OCI-LY1 (cell line): ENCODE results near the gene EPHA2.

Experiments
- H2AFZ ChIP-seq: fragments of 200-600 bp; sonication (generic), shearing (Covaris generic); 2 replicates; pipeline ENCODE4 v1.6.0; 2014; ENCODE audit warnings: antibody characterized with exemption, mild to moderate bottlenecking, low read length
- H3F3A ChIP-seq: fragments of 200-600 bp; sonication (generic), shearing (Covaris generic); 2 replicates; pipeline ENCODE4 v1.6.0; 2014; ENCODE audit warnings: mild to moderate bottlenecking, antibody characterized with exemption, low read length, moderate library complexity; ENCODE audit not compliant: insufficient read depth
- H3K27ac ChIP-seq: fragments of 200-600 bp; sonication (generic); 2 replicates; pipeline ENCODE4 v1.5.1; 2014; ENCODE audit warnings: low read length, mixed run types, mild to moderate bottlenecking, low read depth; ENCODE audit not compliant: poor library complexity, severe bottlenecking
- H3K27me3 ChIP-seq: fragments of 200-600 bp; sonication (generic); 2 replicates; pipeline ENCODE4 v1.6.0; 2014; ENCODE audit warnings: antibody characterized with exemption, mild to moderate bottlenecking, low read length, moderate library complexity; ENCODE audit not compliant: insufficient read depth
- H3K36me3 ChIP-seq: fragments of 200-600 bp; sonication (generic); 2 replicates; pipeline ENCODE4 v1.6.1; 2014; ENCODE audit warnings: mild to moderate bottlenecking, antibody characterized with exemption, low read length, moderate library complexity, mixed read lengths; ENCODE audit not compliant: insufficient read depth
- H3K4me1 ChIP-seq: fragments of 200-600 bp; sonication (generic); 2 replicates; pipeline ENCODE4 v1.5.1; 2014; ENCODE audit warnings: mild to moderate bottlenecking, low read length, moderate library complexity; ENCODE audit not compliant: insufficient read depth, severe bottlenecking
- H3K4me2 ChIP-seq: fragments of 200-600 bp; sonication (generic), shearing (Covaris generic); 2 replicates; pipeline ENCODE4 v1.6.1; 2014; ENCODE audit warnings: low read length
- H3K4me3 ChIP-seq: fragments of 200-600 bp; sonication (generic); 2 replicates; pipeline ENCODE4 v1.5.1; 2014; ENCODE audit warnings: low read length, low read depth, mild to moderate bottlenecking, mixed read lengths; ENCODE audit not compliant: poor library complexity, severe bottlenecking
- H3K79me2 ChIP-seq: fragments of 200-600 bp; shearing (Covaris generic); 2 replicates; pipeline ENCODE4 v1.6.1; 2016; ENCODE audit warnings: mixed run types, low read length, mixed read lengths; ENCODE audit not compliant: insufficient read depth
- H3K9ac ChIP-seq: fragments of 200-600 bp; sonication (generic), shearing (Covaris generic); 2 replicates; pipeline ENCODE4 v1.6.1; 2014; ENCODE audit warnings: mild to moderate bottlenecking, low read length, mixed read lengths
- H3K9me2 ChIP-seq: fragments of 200-600 bp; sonication (generic), shearing (Covaris generic); 2 replicates; pipeline ENCODE4 v1.6.1; 2014; ENCODE audit warnings: low read depth, mild to moderate bottlenecking, low read length, mixed read lengths
- H3K9me3 ChIP-seq: fragments of 200-600 bp; shearing (Covaris generic); 2 replicates; pipeline ENCODE4 v1.6.1; 2014; ENCODE audit warnings: low read length, mixed read lengths
- H4K20me1 ChIP-seq: fragments of 200-600 bp; sonication (generic), shearing (Covaris generic); 2 replicates; pipeline ENCODE4 v1.6.0; 2016; ENCODE audit warnings: mild to moderate bottlenecking, low read length; ENCODE audit not compliant: insufficient read depth
- CTCF ChIP-seq: fragments of 200-600 bp; sonication (generic), shearing (Covaris generic); IDR thresholded peaks from 2 replicates; pipeline ENCODE4 v1.5.1; 2017; ENCODE audit warnings: mild to moderate bottlenecking, antibody characterized with exemption, low read length, moderate library complexity, mixed read lengths
- EZH2 ChIP-seq: fragments of 200-600 bp; sonication (generic), shearing (Covaris generic); IDR thresholded peaks from 2 replicates; pipeline ENCODE4 v1.8.0; 2017; ENCODE audit warnings: borderline replicate concordance, mixed run types, mild to moderate bottlenecking, antibody characterized with exemption, low read length, moderate library complexity, mixed read lengths

EPHA2 gene

GRCh38 chr1:16152481-16153087 lies 3.3 kb downstream of the EPHA2 start:
- no peak overlapping the region for H3K9ac ChIP-seq
- H3F3A ChIP-seq = no peaks in the 10 kb centered on the region
- H4K20me1 ChIP-seq = no peaks in the 10 kb centered on the region
- no peaks in the 10 kb centered on the region for H3K4me1 ChIP-seq
- H3K9me2 ChIP-seq = no peaks in the 10 kb centered on the region
- H2AFZ ChIP-seq = no peak overlapping the region
- H3K36me3 ChIP-seq = no peaks in the 10 kb centered on the region
- H3K27ac ChIP-seq = no peak overlapping the region
- H3K79me2 ChIP-seq = no peaks in the 10 kb centered on the region
- H3K4me3 ChIP-seq = no peak overlapping the region
- TF ChIP-seq EZH2 = no peak
- no peak for TF ChIP-seq CTCF
- no peaks in the 10 kb centered on the region for H3K9me3 ChIP-seq
- peaks cover 14% of the 10 kb centered on the region for H3K27me3 ChIP-seq
- H3K4me2 ChIP-seq = no peak overlapping the region

- no peaks in the 10 kb centered on the region for H3K79me2 ChIP-seq
- TF ChIP-seq CTCF = no peak
- no peak for TF ChIP-seq EZH2
- no peaks in the 10 kb centered on the region for H4K20me1 ChIP-seq
- H3K4me3 ChIP-seq = no peak overlapping the region
- H3K9me2 ChIP-seq = no peaks in the 10 kb centered on the region
- no peaks in the 10 kb centered on the region for H3F3A ChIP-seq
- peaks cover 14% of the 10 kb centered on the region for H3K27me3 ChIP-seq
- H3K4me2 ChIP-seq = no peak overlapping the region
- no peaks in the 10 kb centered on the region for H3K4me1 ChIP-seq
- no peaks in the 10 kb centered on the region for H3K9me3 ChIP-seq
- no peak overlapping the region for H3K27ac ChIP-seq
- no peak overlapping the region for H2AFZ ChIP-seq
- H3K36me3 ChIP-seq = no peaks in the 10 kb centered on the region
- no peak overlapping the region for H3K9ac ChIP-seq
These were observed 3.9 kb downstream of the EPHA2 start for GRCh38 chr1:16151995-16152384.

- no peak overlapping the region for H3K4me2 ChIP-seq
- no peak overlapping the region for H3K27ac ChIP-seq
- no peaks in the 10 kb centered on the region for H3K9me2 ChIP-seq
- no peaks in the 10 kb centered on the region for H3F3A ChIP-seq
- TF ChIP-seq EZH2 = no peak
- TF ChIP-seq CTCF = no peak
- H4K20me1 ChIP-seq = no peaks in the 10 kb centered on the region
- H3K9ac ChIP-seq = no peak overlapping the region
- H3K9me3 ChIP-seq = no peaks in the 10 kb centered on the region
- H3K4me1 ChIP-seq = no peaks in the 10 kb centered on the region
- H3K4me3 ChIP-seq = no peak overlapping the region
- H3K36me3 ChIP-seq = no peaks in the 10 kb centered on the region
- H2AFZ ChIP-seq = no peak overlapping the region
- H3K79me2 ChIP-seq = no peaks in the 10 kb centered on the region
- H3K27me3 ChIP-seq = peaks cover 14% of the 10 kb centered on the region
These were observed 4.5 kb downstream of the EPHA2 start for GRCh38 chr1:16151196-16151994.
